IMR-90 (cell line): Measurements from ENCODE around the gene SAFB2. TPM values are rescaled to one million over a fixed set of nuclear protein-coding genes. Genes with fewer than 3 reads are reported as not detected.

ENCODE experiments used
- ATAC-seq: fragments of 200-7000 bp; cut with Tn5 transposase; 2 replicates; pipeline ENCODE4 v1.9.1; 2020; ENCODE audit warnings: low read depth, mild to moderate bottlenecking, moderate library complexity
- BruUV-seq: library from RNA; stranded (reverse); fragments of 400-500 nt; replicated peaks from 2 replicates; lab custom pipeline; 2021; lab: Mats Ljungman, UMichigan
- CTCF ChIA-PET: fragments of 300-600 bp; formaldehyde crosslinking; extraction: SDS; loops from one replicate; lab custom pipeline; 2021; ENCODE audit warnings: antibody characterized with exemption; lab: Yijun Ruan, JAX
- POLR2A ChIA-PET: fragments of 300-600 bp; sonication (Branson Sonifier 250); formaldehyde crosslinking; loops from one replicate; lab custom pipeline; 2022; ENCODE audit warnings: antibody characterized with exemption; ENCODE audit not compliant: unreplicated experiment; lab: Charles Lee
- DNase-seq: peaks from one replicate; pipeline ENCODE4 v3.0.0; 2013
- H2AFZ ChIP-seq: replicated peaks from 2 replicates; pipeline ENCODE3; 2013; ENCODE audit warnings: low read length, mild to moderate bottlenecking; ENCODE audit not compliant: poor library complexity
- H2AK5ac ChIP-seq: 2 replicates; pipeline ENCODE4 v1.6.1; 2013; ENCODE audit warnings: low read depth, low read length, inconsistent platforms
- H2AK9ac ChIP-seq: replicated peaks from 2 replicates; pipeline ENCODE3; 2013; ENCODE audit warnings: mild to moderate bottlenecking, low read depth, low read length, moderate library complexity; ENCODE audit not compliant: poor library complexity
- H2BK120ac ChIP-seq: 2 replicates; pipeline ENCODE4 v1.6.1; 2013; ENCODE audit warnings: low read depth, low read length, inconsistent platforms
- H2BK15ac ChIP-seq: 3 replicates; pipeline ENCODE4 v1.6.1; 2013; ENCODE audit warnings: low read depth, low read length, inconsistent platforms
- H2BK20ac ChIP-seq: 2 replicates; pipeline ENCODE4 v1.6.1; 2013; ENCODE audit warnings: low read depth, mild to moderate bottlenecking, inconsistent platforms, low read length, moderate library complexity
- H2BK5ac ChIP-seq: 2 replicates; pipeline ENCODE4 v1.6.1; 2013; ENCODE audit warnings: mild to moderate bottlenecking, low read depth, low read length, inconsistent platforms; ENCODE audit not compliant: poor library complexity, severe bottlenecking
- H3K14ac ChIP-seq: replicated peaks from 2 replicates; pipeline ENCODE4 v1.6.1; 2013; ENCODE audit warnings: low read depth, low read length, inconsistent platforms
- H3K18ac ChIP-seq: 2 replicates; pipeline ENCODE4 v1.6.1; 2013; ENCODE audit warnings: low read depth, low read length, control low read depth
- H3K23ac ChIP-seq: 2 replicates; pipeline ENCODE4 v1.6.1; 2013; ENCODE audit warnings: low read depth, low read length, inconsistent platforms
- H3K27ac ChIP-seq: 2 replicates; pipeline ENCODE4 v1.5.1; 2013; ENCODE audit warnings: mild to moderate bottlenecking, control low read depth, low read length; ENCODE audit not compliant: insufficient read depth
- H3K27me3 ChIP-seq: 2 replicates; pipeline ENCODE4 v1.6.1; 2013; ENCODE audit warnings: low read length; ENCODE audit not compliant: control insufficient read depth, insufficient read depth
- H3K36me3 ChIP-seq: 2 replicates; pipeline ENCODE4 v1.6.1; 2013; ENCODE audit warnings: low read length, mixed read lengths; ENCODE audit not compliant: control insufficient read depth, insufficient read depth
- H3K4ac ChIP-seq: 2 replicates; pipeline ENCODE4 v1.6.1; 2013; ENCODE audit warnings: low read depth, low read length, inconsistent platforms
- H3K4me1 ChIP-seq: 2 replicates; pipeline ENCODE4 v1.6.1; 2013; ENCODE audit warnings: low read length, mixed read lengths; ENCODE audit not compliant: control insufficient read depth, insufficient read depth
- H3K4me2 ChIP-seq: 2 replicates; pipeline ENCODE4 v1.6.1; 2013; ENCODE audit warnings: low read depth, mild to moderate bottlenecking, control low read depth, low read length, moderate library complexity
- H3K4me3 ChIP-seq: 2 replicates; pipeline ENCODE4 v1.5.1; 2013; ENCODE audit warnings: low read depth, mild to moderate bottlenecking, control low read depth, low read length, moderate library complexity; ENCODE audit not compliant: insufficient read depth
- H3K56ac ChIP-seq: 2 replicates; pipeline ENCODE4 v1.6.1; 2013; ENCODE audit warnings: low read length, inconsistent platforms; ENCODE audit not compliant: insufficient read depth; ENCODE audit errors: extremely low read depth
- H3K79me1 ChIP-seq, 2 experiments: 2 replicates each; pipeline ENCODE4 v1.6.1; 2013; ENCODE audit warnings: low read length in 2 of 2, inconsistent platforms in 1 of 2, low read depth in 1 of 2
- H3K9ac ChIP-seq: 2 replicates; pipeline ENCODE4 v1.6.1; 2013; ENCODE audit warnings: low read depth, low read length, control low read depth
- H3K9me1 ChIP-seq: 2 replicates; pipeline ENCODE4 v1.6.1; 2013; ENCODE audit warnings: low read length, inconsistent platforms; ENCODE audit not compliant: insufficient read depth
- H3K9me3 ChIP-seq: 2 replicates; pipeline ENCODE4 v1.6.1; 2013; ENCODE audit warnings: low read length; ENCODE audit not compliant: control insufficient read depth, insufficient read depth
- H4K20me1 ChIP-seq: 2 replicates; pipeline ENCODE4 v1.6.1; 2013; ENCODE audit warnings: low read length, inconsistent platforms; ENCODE audit not compliant: insufficient read depth
- H4K5ac ChIP-seq: 2 replicates; pipeline ENCODE4 v1.6.1; 2013; ENCODE audit warnings: mild to moderate bottlenecking, low read depth, low read length, control low read depth
- H4K8ac ChIP-seq, 2 experiments: 2 replicates each; pipeline ENCODE4 v1.6.1; 2013; ENCODE audit warnings: low read depth in 2 of 2, low read length in 2 of 2, control low read depth in 1 of 2, inconsistent platforms in 1 of 2
- H4K91ac ChIP-seq: 2 replicates; pipeline ENCODE4 v1.6.1; 2013; ENCODE audit warnings: low read depth, low read length, inconsistent platforms; ENCODE audit not compliant: insufficient read depth
- BHLHE40 ChIP-seq: fragments of 150-350 bp; IDR thresholded peaks from 2 replicates; pipeline ENCODE4 v1.6.1; 2016; ENCODE audit warnings: mild to moderate bottlenecking, low read depth, low read length
- SMC3 ChIP-seq: fragments of 150-350 bp; IDR thresholded peaks from 2 replicates; pipeline ENCODE4 v1.6.1; 2016; ENCODE audit warnings: low read depth, mild to moderate bottlenecking, antibody characterized with exemption, low read length, moderate library complexity
- WGBS, 2 experiments: methylation state at CpG; one replicate each; pipeline versions ENCODE4 v1.1.5 to v1.1.7; 2013; ENCODE audit warnings: missing lambda C conversion rate in 2 of 2; ENCODE audit not compliant: insufficient read length in 1 of 2; ENCODE audit errors: extremely low coverage in 2 of 2; 5-methylcytosine and 5-hydroxymethylcytosine counted together
- dilution Hi-C: fragments of 300-500 bp; cut with HindIII; formaldehyde crosslinking; loops from one replicate; pipeline ENCODE4 v1.14.3; 2018; ENCODE audit warnings: low sequenced_read_pairs; ENCODE audit not compliant: unreplicated experiment
- in situ Hi-C: fragments of 300-500 bp; cut with MboI; formaldehyde crosslinking; loops from 3 replicates; pipeline ENCODE4 v1.14.3; 2019; ENCODE audit warnings: low sequenced_read_pairs, inconsistent platforms, mixed read lengths
- intact Hi-C: fragments of 100-400 bp; cut with micrococcal nuclease; formaldehyde crosslinking; loops from 2 replicates; pipeline ENCODE4 v1.10.0; 2022
- polyA plus RNA-seq, 3 experiments: library from polyadenylated mRNA; depleted of rRNA; stranded (reverse); fragments of >200 nt; gene quantifications; 2 replicates each; pipeline ENCODE4 v1.2.3, GENCODE V29; 2012; ENCODE audit warnings: low replicate concordance in 1 of 3
- total RNA-seq: library from RNA; depleted of rRNA; stranded (reverse); fragments of >200 nt; gene quantifications from 2 replicates; pipeline ENCODE4 v1.2.3, GENCODE V29; 2012
- TF ChIP-seq, protein P1 (sequence below): fragments of 150-350 bp; IDR thresholded peaks from 2 replicates; pipeline ENCODE4 v1.6.1; 2017; ENCODE audit warnings: mild to moderate bottlenecking, antibody characterized with exemption, low read length, low read depth

Gene SAFB2
- total and polyA plus RNA-seq, 2 of the 4 experiments (the other 2 are of a cell fraction), result 11.8 to 26.2 TPM

GRCh38 chr19:5627395-5627904 is 4.9 kb upstream of the SAFB2 start:
- Histone ChIP-seq H3K23ac (peak overlapping the region; percentile 12; the same call in 1 of the 2 replicates), H4K91ac (no peak overlapping the region), H4K8ac (peak overlapping the region in 1 of 2 experiments; percentile 8; a peak in 1 of 4 replicates), H3K9me1 (peaks cover 17% of the 10 kb centered on the region), H3K79me1 (peaks cover 0 to 71% of the 10 kb centered on the region in 2 experiments; a peak in 3 of 4 replicates), H3K4me2 (no peak overlapping the region), H2AK9ac (peak overlapping the region; percentile 52), H4K20me1 (peaks cover 94% of the 10 kb centered on the region), H3K56ac (no peak overlapping the region), H2AFZ (no peak overlapping the region), H3K36me3 (peaks cover 45% of the 10 kb centered on the region), H2BK120ac (no peak overlapping the region), H3K9ac (no peak overlapping the region), H3K27ac (peak overlapping the region; percentile 22; the same call in 1 of the 2 replicates), H3K18ac (no peak overlapping the region), H4K5ac (no peak overlapping the region), H3K4ac (no peak overlapping the region; the same call in 1 of the 2 replicates), H2BK20ac (no peak overlapping the region), H3K4me3 (no peak overlapping the region), H3K27me3 (no peaks in the 10 kb centered on the region), H2AK5ac (no peak overlapping the region), H3K4me1 (peaks cover 20% of the 10 kb centered on the region), H3K9me3 (no peaks in the 10 kb centered on the region), H2BK15ac (no peak overlapping the region), H2BK5ac (peak overlapping the region; percentile 25), H3K14ac (no peak overlapping the region)
- no TSS peak for BruUV-seq
- TF ChIP-seq BHLHE40 (peak; percentile 53; the same call in 1 of the 2 replicates), SMC3 (no peak)
- TF ChIP-seq, protein P1, sequence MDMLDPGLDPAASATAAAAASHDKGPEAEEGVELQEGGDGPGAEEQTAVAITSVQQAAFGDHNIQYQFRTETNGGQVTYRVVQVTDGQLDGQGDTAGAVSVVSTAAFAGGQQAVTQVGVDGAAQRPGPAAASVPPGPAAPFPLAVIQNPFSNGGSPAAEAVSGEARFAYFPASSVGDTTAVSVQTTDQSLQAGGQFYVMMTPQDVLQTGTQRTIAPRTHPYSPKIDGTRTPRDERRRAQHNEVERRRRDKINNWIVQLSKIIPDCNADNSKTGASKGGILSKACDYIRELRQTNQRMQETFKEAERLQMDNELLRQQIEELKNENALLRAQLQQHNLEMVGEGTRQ, result peak; percentile 69; the same call in 1 of the 2 replicates
- DNase-seq (peak; percentile 72), ATAC-seq (no peak)
- WGBS, 2 experiments, result 67% methylated on average over 3 of the region's 6 CpGs; no CpG with 5 or more reads in 1 of the 2 experiments
- intact Hi-C loops, result no loop called here
- dilution Hi-C loops, result no loop called here
- in situ Hi-C loops, result no loop called here
- POLR2A ChIA-PET, result no interaction called here
- CTCF ChIA-PET, result interaction anchor here (0.6 kb wide), 1 partner anchor 133 kb away, joined by 3 read pairs; no protein-coding TSS in a partner anchor
